MV-4-11 (cell line): ENCODE results near the gene SLC8A1.

Source experiments
- DNase-seq: peaks from one replicate; lab custom pipeline; 2025; lab: John Stamatoyannopoulos, UW

Gene SLC8A1

GRCh38 chr2:40353231-40353630 lies 98.7 kb downstream of the SLC8A1 start:
- no peak for DNase-seq

DNA sequence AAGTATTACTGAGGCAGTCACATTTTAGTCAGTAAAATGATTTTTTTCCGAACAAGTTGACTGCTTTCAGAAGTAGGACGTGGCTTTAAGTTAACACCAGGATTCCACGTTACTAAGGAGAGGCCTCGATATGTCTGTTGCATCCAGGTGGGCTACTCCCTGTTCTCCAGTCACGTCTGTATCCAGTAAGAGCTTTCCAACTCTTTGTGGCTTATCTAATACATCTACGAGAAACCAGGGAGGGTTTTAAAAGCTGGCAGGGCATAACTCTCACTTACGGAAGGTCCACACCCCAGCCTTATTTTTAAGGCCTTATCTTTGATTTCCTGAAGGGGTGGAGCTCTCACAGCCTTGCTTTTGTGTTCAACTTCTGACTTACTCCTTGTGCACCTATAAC lies 99.2 kb downstream of the SLC8A1 start:
- no peak for DNase-seq

- peak; percentile 60 for DNase-seq
Measured at GRCh38 chr2:40352041-40352702, 99.7 kb downstream of the SLC8A1 start.

- DNase-seq = no peak
Measured at GRCh38 chr2:40348665-40349064, 103.2 kb downstream of the SLC8A1 start.

DNA sequence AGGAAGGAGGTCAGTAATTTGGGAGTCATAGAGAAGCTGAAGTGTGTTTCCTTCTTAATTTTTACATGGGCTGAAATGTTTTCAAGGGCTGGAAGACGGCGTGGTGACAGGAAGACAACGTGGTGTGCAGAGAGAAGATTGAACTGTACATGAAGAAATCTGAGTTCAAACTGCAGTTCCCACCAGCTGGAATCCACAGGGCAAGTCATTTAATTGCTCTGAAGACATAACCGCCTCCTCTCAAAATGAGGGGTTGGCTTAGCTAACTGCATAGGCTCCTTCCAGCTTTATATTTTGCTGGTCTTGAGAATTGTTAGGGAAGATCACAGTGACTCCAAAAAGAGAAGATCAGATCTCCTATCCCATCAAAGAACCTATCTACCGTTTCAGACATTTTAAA lies 103.9 kb downstream of the SLC8A1 start:
- DNase-seq = no peak

DNA sequence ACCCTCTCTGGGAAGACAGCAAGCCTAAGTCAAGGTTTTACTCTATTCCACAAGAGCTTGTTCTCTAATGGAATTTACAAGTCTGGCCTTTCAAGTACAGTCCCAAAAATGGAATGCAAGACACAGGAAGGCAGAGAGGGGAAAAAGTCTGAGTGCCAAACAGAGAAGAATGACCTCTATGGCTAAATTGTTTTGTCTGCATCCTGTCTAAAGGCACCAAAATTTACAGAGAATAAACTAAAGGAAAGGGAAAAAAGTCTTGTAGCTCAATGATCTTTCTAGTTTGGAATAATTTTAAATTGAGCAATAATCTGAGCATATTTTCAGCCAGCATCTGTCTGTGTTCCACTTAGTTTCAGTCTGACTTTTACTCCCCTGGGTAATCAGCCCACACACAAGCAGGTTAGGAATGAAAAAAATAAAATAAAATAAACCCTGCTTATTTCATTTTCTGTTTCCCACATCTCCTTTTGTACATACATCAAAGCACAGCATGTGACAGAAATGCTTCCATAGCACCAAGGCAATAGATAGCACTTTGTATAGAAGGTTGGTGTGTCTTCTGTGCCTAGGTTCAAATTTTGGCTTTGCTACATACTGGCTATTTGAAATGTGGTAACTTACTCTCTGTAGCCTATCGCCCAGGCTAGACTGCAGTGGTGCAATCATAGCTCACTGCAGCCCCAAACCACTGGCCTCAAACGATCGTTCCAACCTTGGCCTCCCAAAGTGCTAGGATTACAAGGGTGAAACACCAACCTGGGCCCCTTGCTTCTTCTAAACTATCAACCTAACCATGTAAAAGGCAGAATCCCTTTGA lies 105.1 kb downstream of the SLC8A1 start:
- peak; percentile 33 for DNase-seq

DNA sequence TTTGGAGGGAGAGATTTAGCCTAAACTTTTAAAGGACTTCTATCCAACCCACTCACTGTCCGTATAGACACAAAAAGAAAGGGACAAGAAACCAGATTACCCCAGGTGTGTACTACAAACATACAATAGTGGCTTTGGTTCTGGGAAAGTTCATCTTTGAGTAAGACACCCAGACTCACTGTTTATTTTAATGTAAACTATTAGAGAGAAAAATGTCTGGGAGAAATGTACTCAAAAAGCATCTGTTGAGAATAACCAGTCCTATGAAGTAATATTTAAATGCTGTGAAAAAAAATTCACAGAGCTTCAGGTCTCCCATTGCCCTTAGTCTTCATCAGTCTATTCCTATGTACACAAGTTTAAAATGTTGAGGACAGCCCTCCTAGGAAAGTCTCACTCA lies 107.5 kb downstream of the SLC8A1 start:
- no peak for DNase-seq

DNA sequence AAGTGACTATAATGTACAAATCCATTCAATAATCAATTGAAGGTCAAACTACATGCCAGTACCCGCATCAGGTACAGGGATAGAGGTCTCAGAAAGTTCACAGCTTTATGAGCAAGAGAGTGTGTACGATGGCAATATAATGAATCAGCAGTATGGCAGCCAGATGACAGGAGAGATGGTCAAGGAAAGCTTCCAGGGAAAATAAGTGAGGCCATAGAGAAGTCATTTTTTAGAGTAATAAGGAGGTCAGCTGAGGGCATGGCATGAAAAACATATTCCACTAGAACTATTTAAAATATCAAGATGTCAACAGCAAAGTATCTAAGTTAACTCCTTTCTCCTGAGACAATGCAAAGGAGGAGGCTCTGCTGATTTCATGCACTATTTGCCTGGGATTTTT lies 108.0 kb downstream of the SLC8A1 start:
- no peak for DNase-seq

GRCh38 chr2:40341198-40341597 lies 110.7 kb downstream of the SLC8A1 start:
- DNase-seq = no peak

- no peak for DNase-seq
Measured at GRCh38 chr2:40339026-40339425, 112.9 kb downstream of the SLC8A1 start.

GRCh38 chr2:40332191-40332826 lies 119.6 kb downstream of the SLC8A1 start:
- DNase-seq = peak; percentile 64

- DNase-seq = no peak
Measured at GRCh38 chr2:40330096-40330495, 121.8 kb downstream of the SLC8A1 start.

DNA sequence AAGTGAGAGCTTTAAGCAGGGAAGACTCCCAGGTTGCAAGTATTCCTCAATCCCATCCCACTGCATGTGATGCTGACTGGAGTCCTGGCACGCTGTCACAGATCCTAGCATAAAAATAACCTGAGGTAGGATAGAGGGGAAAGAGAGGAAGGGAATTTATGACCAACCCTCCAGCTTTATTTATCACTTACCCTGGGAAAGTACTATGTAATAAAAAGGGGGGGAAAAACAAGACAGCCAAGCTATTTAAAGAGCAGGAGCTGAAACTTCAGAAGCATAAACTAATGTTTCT lies 122.2 kb downstream of the SLC8A1 start:
- DNase-seq = no peak

DNA sequence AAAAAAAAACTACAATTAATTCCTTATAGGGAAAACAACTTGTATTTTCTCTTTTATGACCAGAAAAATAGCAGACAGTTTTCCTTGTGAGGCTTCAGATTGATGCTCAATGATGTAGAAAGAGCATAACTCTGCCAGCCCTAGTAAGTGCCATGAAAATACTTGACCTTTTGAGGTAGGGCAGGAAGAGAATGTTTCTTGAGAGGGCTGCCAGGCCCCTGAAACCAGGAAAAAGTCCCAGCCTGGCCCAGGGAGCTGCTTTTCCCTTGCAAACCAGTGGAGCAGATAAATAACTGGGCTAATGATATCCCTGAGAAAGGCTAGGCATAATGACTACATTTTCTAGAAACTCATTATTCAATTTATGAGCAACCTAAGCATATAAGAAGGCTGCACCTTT lies 126.8 kb downstream of the SLC8A1 start:
- DNase-seq = no peak

DNA sequence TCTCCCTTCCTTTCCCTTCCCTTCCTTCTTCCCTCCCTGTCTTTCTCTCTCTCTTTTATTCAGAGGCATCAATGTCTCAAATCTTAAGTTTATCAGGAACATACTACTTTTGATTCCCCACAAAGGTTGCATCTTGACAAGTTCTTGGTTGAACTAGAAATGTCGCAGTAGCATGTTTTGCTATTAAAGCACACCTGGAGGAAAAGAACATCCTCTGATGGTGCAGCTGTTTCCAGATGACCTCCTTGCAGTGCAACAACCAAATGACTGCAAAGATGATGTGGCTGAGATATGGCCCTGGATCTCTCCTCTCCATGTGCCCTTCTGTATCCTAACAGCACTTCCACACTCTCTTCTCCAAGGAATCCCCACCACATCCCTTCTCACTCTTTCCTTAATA lies 127.2 kb downstream of the SLC8A1 start:
- no peak for DNase-seq

DNA sequence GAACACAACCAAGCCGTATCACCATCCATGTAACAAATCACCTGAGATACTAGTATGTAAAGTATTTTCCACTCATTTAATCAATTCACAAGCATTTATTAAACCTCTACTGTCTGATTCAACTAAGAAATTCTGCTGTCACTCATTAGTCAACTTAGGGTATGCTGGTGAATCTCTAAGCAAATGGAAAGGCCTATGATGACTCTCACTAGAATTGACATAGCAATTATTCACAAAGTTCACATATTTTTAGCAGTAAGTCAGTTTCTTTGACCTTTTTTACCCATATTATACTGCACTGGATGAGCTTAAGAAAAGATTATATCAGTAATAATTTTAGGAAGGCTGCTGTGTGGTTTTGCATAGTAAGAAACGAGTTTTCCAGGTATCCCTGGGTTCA lies 130.1 kb downstream of the SLC8A1 start:
- DNase-seq = no peak

- no peak for DNase-seq
Measured at GRCh38 chr2:40321016-40321623, 130.8 kb downstream of the SLC8A1 start.

GRCh38 chr2:40318921-40319320 lies 133.0 kb downstream of the SLC8A1 start:
- no peak for DNase-seq

DNA sequence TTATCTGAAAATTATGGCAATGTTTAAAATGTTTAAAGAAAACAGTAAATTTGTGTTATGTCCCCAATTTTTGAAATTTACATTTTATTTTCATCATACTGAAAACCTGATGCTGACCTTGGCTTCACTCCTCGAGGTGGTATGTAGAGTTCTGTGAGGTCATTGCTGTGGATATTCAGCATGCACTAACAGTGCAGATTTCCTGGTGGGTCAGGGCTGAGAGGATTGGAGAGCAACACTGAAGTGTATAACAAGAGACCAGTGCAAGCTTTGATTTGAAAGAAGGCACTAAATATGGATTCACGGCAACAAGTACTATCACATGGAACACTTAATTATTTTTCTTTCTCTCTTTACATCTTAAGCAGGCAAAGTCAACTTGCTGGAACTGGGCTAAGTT lies 134.1 kb downstream of the SLC8A1 start:
- no peak for DNase-seq

DNA sequence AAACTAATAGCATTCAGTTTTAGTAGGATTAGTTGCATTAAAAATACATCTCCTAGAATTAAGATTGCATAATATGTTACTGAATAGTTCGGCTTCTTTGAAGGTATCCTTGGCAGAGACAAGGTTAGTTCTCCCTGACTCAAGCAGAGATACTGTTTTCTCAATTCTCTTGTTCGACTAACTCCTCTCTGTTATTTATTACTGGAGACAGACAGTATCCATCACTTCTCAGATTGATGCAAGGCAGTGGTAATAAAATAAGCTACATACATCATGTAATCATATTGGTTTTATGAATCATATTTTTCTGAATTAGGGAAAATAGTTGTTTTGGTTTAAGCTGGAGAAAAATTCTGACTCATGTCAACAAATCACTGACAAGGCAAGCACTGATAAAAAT lies 134.8 kb downstream of the SLC8A1 start:
- DNase-seq = no peak

DNA sequence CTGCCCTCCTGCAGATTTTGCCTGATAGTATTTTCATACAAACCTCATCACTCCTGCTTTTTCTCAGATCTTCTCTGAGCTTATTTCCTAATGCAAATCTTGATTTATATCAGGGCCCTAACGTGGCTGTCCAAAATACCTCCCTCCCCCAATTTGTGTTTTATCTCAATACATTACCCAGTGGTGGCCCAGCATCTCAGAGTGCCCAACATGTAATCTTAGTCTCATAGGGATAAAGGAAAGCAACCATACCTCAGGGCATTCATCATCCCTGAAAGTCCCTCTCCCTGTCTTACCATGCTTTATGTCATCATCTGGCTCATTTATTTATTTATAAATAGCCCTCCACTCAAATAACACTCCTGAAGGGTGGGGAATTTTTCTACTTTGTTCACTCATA lies 135.3 kb downstream of the SLC8A1 start:
- no peak for DNase-seq

- DNase-seq = no peak
Measured at GRCh38 chr2:40315683-40316082, 136.2 kb downstream of the SLC8A1 start.

GRCh38 chr2:40311026-40311425 lies 140.9 kb downstream of the SLC8A1 start:
- DNase-seq = no peak
